NK-92 (cell line): ENCODE data around the gene GTF2F2.

ENCODE experiments used
- DNase-seq: peaks from one replicate; lab custom pipeline; 2025; ENCODE audit not compliant: unreplicated experiment; lab: John Stamatoyannopoulos, UW

Gene GTF2F2

GRCh38 chr13:45332036-45332830 lies 211.9 kb downstream of the GTF2F2 start:
- no peak for DNase-seq

- DNase-seq, result no peak
These were observed 212.5 kb downstream of the GTF2F2 start for GRCh38 chr13:45332831-45333219.

DNA sequence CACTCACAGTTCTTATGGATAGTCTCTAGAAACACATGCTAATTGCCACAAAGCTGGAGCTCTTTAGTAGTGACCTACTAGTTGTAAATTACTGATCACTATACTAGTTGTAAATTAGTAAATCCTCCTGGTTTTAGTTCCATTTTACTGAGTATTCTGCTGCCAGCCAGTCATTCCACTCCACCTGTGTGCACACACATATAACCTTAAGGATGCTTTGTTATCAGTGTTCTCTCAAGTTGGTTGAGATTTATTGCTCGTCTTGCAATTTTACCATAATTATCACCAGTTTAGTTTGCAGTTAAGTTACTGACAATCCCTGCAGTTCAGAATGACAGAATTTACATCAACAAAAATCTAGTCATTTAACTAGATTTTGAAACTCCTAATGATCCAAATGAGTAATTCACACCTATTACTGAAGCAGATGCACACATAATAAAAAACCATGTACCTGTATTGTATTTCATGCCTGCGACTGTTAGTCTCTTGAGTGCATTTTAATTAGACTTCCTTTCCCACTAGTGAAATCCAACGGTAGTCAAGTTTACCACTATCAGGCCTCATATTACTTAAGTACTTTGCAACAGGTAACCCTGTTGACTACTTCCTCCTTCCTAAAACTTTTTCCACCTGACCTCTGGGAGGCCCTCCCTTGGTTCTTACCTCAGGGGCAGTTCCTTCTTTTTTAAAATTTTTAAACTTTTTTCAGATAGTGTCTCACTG lies 213.1 kb downstream of the GTF2F2 start:
- no peak for DNase-seq
